Amniotic stem cell (primary cell): ENCODE measurements around the gene SECTM1.

Experiments used
- DNase-seq: peaks from one replicate; lab custom pipeline; 2025; lab: John Stamatoyannopoulos, UW

Gene SECTM1

DNA sequence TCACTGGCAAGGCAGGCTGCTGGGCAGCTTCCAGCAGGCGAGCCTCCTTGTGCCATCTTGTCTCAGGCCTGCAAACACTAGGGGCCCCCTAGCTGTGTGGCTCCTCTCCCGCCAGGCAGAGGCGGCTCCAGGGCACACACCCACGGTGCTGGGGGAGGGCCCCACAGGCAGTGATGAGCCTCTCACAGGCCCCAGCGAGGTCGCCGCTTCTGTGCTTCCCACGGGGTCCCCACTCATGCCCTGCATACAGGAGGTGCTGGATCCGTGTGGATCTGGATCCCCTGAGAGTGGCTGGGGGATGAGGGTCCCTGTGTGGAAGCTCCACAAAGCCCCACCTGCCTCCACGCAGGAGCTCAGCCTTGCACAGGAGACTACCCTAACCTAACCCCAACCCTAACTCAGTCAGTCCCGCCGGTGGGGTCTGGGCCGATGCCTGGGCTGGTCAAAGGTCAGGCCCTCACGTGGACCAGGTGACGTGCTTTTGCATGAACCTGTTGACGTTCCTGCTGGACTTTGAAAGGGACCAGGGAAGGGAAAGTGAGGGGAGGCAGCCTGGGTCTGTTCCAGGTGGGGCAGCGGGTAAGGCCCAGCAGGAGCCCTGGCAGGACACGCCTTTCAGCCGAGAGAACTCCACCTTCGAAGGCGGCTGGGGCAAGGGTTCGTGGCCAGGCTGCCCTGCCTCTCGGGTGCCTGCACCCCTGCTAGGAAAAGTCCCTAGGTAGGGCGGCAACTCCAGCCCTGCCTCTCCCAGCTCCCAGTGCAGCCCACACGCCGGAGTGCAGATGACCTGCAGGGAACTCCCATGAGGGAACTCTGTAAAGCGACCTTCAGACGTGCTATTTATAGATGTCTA is 5.2 kb downstream of the SECTM1 start:
- no peak for DNase-seq

DNA sequence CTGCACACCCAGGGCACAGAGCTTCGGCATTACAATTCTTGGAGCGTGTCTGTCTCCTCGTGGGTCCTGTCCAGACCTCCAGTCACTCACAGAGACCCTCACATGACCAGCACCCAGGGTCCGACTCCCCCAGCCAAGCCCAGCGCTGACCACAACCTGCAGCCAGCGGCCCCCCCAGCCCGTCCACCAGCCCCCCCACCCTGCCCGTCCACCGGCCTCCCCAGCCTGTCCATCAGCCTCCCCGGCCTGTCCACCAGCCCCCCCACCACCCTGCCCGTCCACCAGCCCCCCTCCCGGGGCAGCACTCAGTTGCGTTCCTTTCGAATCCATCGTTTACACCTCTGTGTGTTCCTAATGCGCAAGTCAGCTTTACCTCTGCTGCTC is 5.8 kb downstream of the SECTM1 start:
- no peak for DNase-seq

DNA sequence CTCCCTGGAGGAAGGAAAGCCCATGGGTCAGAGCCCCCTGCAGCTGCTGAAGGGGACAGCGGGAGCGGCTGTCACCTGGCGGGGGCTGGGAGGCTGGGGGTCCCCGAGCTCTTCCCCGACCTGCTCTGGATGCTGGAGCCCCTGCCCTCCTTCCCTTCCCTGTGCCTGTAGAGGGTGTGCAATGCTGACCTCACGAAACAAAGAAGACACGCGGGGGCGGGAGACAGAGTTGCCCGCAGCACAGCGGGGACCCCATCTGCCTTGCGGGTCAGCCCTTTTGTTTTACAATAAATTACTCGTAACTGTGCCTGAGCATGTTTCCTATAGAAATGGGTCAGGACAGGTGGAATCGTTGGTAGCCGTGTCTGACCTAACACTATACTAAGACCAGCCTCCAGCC is 6.3 kb downstream of the SECTM1 start:
- no peak for DNase-seq

DNA sequence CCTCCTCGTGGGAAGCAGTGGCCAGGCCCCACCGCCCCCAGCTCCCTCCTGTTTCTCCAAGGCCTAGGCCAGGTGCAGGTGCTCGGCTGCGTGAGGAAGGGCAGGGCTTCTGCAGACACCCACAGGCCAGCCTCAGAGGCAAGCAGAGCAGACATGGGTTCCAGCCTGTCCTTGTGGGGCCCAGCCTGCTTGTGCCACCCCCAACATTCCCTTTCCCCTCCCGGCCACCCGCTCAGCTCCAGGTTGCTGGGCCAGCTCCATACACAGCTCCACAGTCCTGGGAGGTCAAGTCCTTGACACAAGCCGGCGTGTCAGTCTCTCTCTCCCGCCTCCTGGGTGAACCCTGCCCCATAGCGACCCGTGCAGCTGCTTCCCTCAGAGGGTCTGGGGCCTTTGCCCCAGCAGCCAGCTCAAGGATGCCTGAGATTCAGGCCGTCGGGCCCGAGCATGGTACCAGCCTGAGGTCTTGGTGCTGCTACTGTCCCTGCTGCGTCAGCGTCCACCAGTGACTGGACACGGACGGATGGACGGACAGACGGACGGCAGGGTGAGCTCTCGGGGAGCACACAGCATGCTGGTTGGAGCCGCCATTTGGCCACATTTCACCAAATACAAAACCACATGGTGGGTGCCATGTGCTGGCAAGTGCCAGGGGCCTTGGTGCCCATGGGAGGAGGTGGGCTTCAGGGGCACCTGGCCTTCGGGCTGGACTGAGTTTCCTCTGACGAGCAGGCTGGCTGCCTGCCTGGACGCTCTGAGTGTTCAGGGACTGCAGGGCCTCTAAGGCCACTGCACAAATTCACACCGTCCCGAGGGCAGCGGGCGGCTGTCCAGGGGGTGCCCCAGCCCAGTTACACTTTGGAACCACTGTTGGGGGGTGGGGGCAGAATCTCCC is 8.0 kb downstream of the SECTM1 start:
- DNase-seq: no peak

DNA sequence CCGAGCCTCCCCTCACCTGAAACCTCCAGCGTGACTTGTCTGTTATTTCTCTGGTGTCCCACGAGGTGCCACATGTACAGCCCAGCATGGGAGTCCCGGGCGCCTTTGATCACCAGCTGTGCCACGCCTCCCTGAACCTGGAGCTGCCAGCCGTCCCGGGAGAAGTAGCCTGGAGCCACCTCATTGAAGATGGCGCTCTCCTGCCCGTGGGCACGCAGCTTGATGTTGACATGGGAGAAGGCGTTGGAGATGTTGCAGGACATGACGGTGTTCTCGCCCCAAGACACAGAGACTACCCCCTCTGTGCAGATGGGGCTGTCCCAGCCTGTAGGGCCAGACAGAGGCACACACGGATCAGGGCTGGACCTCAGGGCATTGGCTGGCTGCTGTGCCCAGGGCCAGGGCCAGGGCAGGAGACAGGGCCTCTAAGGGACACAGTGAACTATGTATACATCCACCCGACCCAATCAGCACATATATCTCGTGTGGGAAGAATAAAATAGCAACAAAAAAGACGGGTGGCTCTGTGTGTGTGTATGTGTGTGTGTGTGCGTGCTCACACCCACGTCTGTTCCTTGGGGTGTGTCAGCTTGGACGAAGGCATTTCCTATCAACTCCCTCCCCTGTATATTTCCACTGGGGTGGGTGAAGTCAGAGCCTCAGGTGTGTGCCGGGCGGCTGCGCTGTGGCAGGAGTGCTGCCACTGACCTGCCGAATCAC is 8.8 kb downstream of the SECTM1 start:
- no peak for DNase-seq

DNA sequence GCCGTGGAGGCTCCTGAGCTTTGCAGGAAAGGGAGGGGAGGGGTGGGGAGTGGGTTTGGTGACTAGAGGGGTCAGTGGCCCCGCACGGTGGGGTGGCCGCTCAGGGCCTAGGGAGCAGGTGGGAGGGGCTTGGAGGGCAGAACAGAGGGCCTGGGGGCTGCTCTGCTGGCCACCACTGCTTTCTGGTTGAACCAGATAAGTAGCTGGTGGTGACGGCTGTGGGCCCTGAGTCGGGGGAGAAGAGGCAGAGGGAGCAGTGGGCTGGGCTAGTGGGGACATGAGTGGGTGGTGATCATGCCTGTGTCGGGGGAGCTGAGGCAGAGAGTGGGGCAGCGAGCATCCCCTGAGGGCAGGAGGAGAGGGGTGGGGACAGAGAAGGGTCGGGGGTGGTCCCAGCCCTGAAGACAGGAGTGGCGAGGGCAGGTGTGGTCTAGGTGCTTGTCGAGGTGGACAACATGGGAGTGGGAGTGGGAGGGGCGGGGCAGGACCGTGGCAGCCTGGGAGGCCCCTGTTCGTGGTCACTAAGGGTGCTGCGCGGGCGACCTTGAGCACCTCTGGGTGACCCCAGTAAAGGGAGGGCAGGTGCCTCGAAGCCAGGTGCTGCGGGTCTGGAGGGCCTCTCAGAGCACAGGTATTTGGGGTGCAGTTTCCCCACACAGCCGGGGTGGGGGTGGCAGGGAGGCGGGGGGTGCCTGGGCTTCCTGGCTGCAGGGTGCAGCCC is 9.9 kb downstream of the SECTM1 start:
- no peak for DNase-seq

DNA sequence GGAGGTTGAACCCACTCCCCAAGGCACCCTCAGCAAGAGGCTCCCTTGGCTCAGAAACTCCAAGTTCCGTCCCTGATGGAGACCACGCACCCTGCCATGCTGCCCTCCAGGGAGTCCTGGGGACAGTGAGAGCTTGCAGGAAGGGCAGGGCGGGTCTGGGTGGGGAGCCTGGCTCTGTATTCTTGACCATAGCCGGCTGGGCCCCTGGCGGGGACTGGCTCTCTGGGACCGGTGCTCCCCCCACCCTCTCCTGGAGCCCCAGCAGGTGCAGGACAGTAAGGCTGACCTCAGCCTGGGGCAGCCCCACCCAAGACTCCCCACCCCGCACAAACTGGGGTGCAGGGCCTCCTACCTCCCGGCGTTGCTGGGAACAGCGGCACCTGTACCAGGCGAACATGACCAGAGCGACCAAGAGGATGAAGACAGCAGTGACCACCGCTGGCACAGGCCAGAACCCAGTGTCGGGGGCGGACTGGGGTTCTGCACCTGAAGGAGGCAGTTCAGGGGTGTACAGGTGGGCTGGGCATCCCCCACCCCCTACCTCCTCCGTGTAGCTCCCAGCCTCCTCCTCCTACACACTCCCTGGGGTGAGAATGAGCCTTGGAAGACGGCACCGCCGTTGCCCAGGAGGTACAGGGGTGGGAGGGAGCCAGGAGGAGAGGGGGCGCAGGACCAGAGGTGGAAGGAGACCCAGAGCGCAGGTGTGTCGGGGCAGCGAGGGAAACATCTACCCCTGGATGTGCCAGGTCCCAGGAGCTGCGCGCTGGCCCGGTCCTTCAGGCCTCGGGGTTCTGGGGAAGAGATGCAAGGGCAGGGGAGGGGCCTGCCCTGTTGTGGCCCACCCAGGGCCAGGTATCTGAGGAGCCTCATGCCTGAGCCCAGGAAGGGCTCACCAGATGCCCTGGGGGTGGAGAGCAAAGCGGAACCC is 10.8 kb downstream of the SECTM1 start:
- DNase-seq: no peak

DNA sequence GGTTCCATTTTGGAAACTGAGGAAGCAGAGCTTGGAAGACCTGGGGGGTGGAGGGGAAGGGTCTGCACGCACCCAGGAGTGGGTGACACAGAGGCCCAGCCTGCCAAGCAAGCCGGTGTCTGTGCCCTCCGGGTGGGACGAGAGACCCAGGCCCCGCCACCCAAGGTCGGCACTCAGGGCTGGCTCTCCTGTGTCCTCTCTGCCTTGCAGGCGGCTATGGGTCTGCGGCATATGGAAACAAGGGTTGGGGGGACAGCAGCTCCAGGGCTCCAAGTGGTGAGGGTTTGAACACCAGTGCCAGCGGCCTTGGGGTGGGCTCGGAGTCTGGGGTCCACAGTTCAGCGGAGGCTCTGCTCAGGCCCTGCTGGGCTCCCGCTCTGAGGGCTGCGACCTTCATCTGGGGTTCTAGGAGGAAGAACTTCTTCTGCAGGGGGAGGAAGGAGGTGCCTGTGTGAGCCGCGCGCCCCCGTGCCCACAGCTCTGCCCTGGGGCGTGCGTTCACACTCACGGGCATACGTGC is 11.6 kb downstream of the SECTM1 start:
- no peak for DNase-seq

DNA sequence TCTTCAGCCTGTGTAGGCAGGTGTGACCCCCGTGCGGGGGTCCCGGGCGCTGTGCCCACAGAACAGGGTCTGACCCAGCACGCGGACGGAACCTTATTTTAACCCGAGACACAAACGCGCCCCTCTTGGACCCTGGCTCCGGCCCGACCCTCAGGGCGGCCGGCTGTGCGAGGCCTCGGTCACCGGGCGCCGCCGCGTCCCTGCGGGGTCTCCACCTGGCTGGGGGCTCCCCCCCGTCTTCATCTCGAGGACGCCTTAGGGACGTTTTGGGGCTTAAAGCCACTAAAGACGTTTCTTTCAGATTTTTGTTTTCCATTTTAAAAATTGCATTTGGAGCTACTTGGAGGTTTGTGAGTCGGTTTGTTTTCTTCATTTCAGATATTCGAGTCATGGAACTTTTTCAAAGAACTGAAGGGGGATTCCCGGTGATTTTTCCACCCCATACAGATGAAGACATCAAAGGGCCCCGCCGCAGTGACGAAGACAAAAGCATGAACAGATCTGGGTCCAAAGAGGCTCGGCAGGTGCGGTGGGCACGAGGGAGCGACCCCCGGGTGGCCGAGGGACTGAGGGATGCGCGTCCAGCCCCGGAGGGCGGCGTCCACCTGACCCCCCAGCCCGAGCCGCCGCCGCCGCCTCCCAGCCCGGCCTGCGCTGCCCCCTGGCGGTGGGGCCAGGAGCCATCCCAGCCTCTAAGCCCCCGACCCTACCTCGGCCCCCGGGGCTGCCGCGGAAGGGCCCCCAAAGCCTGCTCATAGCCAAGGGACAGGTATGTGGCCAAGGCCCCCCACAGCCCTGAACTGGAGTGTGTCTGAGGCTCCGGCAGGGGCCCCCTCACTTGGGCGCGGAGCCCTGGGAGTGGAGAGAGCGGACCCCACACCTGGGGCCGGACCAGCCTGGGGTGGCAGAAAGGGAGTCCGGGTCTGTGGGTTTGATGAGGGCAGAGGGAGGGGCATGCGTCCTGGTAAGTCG is 12.3 kb downstream of the SECTM1 start:
- DNase-seq: no peak

DNA sequence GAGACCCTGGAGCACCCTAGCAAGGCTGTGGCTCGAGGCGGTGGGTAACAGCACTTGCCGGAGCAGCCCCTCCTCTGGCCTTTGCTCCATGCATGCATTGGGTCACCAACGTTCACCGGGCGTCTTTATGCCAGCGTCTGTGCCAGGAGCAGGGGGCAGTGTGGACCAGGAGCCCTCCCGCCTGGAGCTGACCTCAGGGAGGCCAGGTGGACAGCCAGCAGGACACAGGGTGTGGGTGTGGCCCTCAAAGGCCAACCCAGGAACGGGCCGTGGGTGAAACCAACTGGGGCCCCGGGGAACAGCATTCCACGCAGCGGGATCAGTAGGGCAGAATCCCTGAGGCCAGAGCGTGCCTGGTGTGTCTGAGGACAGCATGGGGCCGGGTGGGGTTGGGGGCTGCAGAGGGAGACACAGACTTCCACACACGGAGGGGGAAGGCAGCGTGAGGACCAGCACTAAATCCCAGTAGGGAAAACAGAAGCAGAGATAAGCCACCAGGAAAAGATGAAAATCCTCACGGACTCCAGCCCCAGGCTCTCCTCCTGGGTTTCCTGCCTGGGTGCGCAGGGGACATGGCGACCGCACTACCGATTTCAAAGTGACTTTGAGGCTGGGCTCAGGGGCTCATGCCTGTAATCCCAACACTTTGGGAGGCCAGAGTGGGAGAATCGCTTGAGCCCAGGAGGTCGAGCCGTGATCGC is 13.3 kb downstream of the SECTM1 start:
- no peak for DNase-seq

DNA sequence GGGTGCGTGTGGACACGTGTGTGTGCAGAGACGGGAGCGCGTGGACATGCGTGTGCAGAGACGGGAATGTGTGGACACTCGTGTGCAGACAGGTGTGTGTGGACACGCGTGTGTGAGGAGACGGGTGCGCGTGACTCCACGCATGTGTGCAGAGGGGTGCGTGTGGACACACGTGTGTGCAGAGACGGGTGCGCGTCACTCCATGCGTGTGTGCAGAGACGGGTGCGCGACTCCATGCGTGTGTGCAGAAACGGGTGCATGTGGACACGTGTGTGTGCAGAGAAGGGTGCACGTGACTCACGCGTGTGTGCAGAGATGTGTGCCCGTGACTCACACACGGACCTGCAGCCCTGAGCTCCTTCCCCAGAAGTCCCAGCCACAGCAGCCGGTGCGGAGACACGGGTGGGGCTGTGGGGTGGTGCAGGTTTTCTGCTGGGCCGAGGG is 13.9 kb downstream of the SECTM1 start:
- DNase-seq: no peak

DNA sequence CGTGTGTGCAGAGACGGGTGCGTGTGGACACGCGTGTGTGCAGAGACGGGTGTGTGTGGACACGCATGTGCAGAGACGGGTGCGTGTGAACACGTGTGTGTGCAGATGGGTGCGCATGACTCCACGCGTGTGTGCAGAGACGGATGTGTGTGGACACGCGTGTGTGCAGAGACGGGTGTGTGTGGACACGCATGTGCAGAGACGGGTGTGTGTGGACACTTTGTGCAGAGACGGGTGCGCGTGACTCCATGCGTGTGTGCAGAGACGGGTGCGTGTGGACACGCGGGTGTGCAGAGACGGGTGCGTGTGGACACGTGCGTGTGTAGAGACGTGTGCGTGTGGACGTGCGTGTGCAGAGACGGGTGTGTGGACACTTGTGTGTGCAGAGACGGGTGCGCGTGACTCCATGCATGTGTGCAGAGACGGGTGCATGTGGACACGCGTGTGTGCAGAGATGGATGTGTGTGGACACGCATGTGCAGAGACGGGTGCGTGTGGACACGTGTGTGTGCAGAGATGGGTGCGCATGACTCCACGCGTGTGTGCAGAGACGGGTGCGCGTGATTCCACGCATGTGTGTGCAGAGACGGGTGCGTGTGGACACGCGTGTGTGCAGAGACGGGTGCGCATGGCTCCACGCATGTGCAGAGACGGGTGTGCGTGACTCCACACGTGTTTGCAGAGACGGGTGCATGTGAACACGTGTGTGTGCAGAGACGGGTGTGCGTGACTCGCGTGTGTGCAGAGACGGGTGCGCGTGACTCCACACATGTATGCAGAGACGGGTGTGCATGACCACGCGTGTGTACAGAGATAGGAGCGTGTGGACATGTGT is 14.6 kb downstream of the SECTM1 start:
- DNase-seq: no peak

DNA sequence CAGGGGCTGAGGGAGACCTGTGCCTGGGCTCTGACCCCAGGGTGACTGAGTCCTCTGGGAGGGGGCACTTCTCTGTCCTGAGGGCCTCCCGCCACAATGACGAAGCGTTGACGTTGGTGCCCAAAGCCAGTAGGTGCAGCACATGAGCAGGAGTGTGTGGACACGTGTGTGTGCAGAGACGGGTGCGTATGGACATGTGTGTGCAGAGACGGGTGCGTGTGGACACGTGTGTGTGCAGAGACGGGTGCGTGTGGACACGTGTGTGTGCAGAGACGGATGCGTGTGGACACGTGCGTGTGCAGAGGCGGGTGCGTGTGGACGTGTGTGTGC is 15.4 kb downstream of the SECTM1 start:
- no peak for DNase-seq

DNA sequence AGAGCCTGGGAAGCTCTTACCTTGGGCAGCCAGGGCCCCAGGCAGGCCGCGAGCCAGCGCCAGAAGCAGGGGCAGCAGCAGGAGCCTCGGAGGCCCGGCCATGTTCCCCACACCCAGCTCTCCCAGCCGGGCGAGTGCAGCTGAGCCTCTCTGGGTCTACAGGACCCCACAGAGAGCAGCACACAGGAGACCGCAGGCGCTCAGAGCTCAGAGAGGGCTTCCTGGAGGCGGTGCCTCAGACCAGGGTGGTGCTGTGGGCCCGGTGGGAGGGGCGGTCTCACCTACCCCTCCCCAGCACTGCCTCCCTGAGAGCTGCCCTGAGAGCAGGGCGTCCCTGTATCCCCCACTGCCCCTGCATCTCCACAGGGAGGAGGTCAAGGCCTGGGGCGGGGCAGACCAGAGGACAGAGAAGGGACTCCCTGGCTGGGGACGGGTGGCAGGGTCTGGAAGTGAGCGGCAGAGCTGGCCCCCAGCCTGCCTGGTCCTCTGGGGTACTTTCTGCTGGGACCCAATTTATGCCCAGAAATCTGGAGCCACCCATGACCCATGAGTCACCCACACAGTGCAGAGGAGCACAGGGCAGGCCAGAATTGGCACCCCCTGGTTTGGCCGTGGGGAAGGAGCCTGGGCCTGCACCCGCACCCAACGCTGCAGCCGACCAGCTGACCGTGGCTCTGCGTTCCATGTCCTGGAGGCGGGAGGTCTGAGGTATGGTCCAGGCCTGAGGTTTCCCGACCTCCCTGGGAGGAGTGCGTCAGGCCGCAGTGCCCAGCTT is 16.0 kb downstream of the SECTM1 start, which contains the start of gene CD7:
CD7 (minus strand) TSS at position 215 of the 775 bp plus-strand sequence; CDS start at position 102, 113 bp downstream.
- no peak for DNase-seq

DNA sequence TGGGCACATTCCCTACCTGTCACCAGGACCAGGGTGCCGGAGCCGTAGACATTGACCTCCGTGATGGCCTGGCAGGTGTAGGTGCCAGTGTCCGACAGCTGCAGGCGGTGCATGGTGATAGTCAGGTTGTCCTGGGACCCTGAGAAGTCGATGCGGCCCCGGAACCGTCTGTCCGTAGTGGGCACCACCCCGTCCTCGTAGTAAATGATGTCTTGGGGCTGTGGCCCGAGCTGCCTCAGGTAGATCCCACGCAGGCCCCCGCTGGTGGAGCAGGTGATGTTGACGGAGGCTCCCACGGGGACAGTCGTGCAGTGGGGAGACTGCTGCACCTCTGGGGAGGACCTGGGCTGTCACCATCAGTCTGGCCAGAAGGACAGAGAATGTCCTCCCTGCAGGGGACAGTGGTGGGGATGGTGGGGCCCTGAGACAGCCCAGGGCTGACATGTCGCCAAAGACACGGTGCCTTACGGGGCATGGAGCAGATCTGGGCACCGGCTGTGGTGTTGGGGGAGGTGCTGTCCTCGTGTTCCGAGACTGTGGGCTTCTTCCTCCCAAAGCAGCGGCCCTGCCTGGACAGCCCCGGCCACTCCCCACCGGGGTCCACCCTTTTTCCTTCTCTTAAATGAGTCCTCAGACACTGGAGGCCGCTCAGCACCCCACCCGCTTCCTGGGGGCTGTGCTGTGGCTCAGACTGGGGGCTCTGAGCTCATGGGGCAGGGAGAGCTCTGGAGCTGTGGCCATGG is 16.7 kb downstream of the SECTM1 start:
- DNase-seq: no peak

DNA sequence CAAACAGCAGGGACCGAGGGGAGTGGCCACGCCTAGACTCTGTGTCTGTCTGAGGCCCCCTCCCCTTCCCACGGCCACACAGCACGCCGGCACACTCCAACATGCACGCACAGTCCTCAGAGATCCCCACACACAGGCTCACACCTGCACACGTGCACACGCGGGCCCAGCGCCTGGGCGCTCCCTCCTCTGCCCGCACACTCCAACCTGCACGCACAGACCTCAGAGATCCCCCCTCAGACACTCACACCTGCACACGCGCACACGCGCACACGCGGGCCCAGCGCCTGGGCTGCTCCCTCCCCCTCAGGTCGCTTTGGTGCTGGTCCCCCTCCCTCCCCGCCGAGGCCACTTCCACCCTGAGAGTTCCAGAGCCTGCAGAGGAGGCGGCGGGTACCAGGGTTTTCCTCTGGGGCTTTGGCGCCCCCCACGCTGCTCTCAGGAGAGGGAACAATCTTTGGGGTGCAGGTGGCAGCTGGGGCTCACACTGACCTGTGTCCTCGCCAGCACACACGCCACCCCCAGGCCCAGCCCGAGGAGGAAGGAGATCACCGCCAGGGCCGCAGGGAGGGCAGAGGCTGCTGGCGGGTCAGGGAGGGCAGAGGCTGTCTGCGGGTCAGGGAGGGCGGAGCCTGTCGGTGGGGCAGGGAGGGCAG is 17.7 kb downstream of the SECTM1 start:
- DNase-seq: no peak
